ENCODE results near the gene KCNS1.

KCNS1 gene

DNA sequence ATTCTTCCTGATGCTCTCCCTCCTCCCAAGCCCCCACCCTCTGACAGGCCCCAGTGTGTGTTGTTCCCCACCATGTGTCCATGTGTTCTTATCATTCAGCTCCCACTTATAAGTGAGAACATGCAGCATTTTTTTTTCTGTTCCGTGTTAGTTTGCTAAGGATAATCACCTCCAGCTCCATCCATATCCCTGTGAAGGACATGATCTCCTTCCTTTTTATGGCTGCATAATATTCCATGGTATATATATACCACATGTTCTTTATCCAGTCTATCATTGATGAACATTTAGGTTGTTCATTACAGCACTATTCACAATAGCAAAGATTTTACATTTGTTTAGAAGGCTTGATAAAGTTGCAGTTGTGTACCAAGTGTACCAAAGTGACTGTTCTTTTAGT is 57.9 kb downstream of the KCNS1 start:
- Histone ChIP-seq H3K79me2 (peaks cover 2% of the 10 kb centered on the region), H3K9me3 (ENCODE audit: control insufficient read depth, low read length) (no peaks in the 10 kb centered on the region), H3K36me3 (ENCODE audit: control insufficient read depth, insufficient read depth, low read length) (no peaks in the 10 kb centered on the region), H3K27me3 (ENCODE audit: control insufficient read depth, insufficient read depth, low read length) (no peaks in the 10 kb centered on the region), H2AFZ (no peak overlapping the region), H3K4me3 (ENCODE audit: low read depth, low read length) (no peak overlapping the region), H3K9ac (no peak overlapping the region), H3K4me2 (ENCODE audit: low read length) (no peak overlapping the region), H3K27ac (no peak overlapping the region), H3K4me1 (no peaks in the 10 kb centered on the region)
- TF ChIP-seq, protein P1, sequence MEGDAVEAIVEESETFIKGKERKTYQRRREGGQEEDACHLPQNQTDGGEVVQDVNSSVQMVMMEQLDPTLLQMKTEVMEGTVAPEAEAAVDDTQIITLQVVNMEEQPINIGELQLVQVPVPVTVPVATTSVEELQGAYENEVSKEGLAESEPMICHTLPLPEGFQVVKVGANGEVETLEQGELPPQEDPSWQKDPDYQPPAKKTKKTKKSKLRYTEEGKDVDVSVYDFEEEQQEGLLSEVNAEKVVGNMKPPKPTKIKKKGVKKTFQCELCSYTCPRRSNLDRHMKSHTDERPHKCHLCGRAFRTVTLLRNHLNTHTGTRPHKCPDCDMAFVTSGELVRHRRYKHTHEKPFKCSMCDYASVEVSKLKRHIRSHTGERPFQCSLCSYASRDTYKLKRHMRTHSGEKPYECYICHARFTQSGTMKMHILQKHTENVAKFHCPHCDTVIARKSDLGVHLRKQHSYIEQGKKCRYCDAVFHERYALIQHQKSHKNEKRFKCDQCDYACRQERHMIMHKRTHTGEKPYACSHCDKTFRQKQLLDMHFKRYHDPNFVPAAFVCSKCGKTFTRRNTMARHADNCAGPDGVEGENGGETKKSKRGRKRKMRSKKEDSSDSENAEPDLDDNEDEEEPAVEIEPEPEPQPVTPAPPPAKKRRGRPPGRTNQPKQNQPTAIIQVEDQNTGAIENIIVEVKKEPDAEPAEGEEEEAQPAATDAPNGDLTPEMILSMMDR (IDR thresholded peaks at IDR 0.05): no peak

Data from parathyroid adenoma (tissue), 2 donors.